SHP77 treated with DMSO at 0.1 percent for 48 hours (cell line): ENCODE measurements around the gene TNRC6C.
A peak's percentile ranks its signal among the peaks of the same experiment; 100 is the strongest.

Source experiments
- DNase-seq: peaks from one replicate; lab custom pipeline; 2025; lab: John Stamatoyannopoulos, UW

The TNRC6C gene

GRCh38 chr17:78125976-78126894 lies 167.7 kb downstream of the TNRC6C start:
- no peak for DNase-seq

DNA sequence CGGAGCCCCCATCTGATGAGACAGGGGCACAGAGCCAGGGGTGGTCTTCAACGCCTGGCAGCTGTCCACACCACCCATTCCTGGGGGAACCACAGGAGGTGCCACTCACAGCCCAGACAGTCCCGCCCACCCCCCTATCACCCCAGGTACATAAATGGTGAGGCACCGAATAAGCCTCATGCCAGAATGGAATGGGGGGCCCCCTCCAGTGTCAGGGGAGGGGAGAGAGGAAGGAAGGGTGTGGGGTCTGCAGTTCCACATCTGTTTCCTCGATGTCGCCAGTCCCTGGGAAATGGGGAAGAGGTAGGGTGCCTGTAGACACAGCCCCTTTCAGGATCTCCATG lies 168.4 kb downstream of the TNRC6C start:
- DNase-seq, result no peak

GRCh38 chr17:78127239-78127887 lies 168.9 kb downstream of the TNRC6C start:
- DNase-seq, result no peak

- DNase-seq, result no peak
These were observed 169.5 kb downstream of the TNRC6C start for GRCh38 chr17:78127888-78128550.

- DNase-seq, result no peak
These were observed 170.2 kb downstream of the TNRC6C start, which contains the start of gene TMC6 for GRCh38 chr17:78128551-78129350. Gene TMC6 (minus strand): TSS chr17:78128755. CDS start chr17:78126832, 1,923 bp downstream.

- DNase-seq, result no peak
These were observed 171.0 kb downstream of the TNRC6C start for GRCh38 chr17:78129351-78130089.

- no peak for DNase-seq
These were observed 171.6 kb downstream of the TNRC6C start for GRCh38 chr17:78130090-78130436.

- no peak for DNase-seq
These were observed 172.1 kb downstream of the TNRC6C start, which contains the start of gene TMC8 for GRCh38 chr17:78130437-78131101. Gene TMC8 (plus strand): TSS chr17:78130771. CDS start chr17:78131589, 818 bp downstream.

- no peak for DNase-seq
These were observed 172.9 kb downstream of the TNRC6C start for GRCh38 chr17:78131172-78132083.

DNA sequence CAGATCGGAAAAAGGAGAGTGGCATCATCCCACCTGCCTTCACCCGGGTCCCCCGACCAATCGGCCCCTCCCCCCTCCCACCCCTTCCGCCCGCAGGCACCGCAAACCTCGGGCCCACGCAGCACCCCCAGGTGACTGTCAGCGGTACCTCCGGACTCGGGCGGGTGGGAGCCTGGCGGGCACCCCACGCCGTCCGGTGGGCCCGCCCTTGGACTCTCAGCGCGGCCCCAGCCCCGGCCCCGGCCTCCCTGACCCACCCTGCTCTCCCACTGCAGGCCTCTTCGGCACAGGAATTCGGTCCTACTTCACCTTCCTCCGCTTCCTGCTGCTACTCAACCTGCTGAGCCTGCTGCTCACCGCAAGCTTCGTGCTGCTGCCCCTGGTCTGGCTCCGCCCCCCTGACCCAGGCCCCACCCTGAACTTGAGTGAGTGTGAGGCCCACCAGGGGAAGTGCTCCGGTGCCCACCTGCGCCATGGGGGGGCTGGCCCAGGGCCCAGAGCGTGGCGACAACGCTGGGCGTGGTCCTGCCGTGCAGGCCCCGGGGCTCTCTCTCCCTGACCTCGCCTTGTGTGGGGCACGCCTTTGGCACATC lies 173.7 kb downstream of the TNRC6C start:
- DNase-seq, result no peak

DNA sequence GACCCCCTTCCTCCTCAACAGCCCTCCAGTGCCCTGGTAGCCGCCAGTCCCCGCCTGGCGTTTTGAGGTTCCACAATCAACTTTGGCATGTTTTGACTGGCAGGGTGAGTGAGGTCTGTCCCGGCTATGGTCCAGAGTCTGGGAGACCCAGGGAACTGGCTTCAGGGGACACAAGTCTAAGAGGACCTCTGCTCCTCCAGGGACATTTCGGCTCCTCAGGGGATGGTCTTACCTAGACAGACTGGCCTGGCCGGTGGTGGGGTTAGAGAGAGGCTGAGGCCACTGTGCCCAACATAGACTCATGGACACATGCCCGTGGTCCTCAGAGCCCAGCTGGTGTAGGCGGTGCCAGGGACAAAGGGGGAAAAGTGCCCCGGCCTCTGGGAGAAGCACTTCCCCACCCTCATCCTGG lies 174.3 kb downstream of the TNRC6C start:
- DNase-seq, result no peak

DNA sequence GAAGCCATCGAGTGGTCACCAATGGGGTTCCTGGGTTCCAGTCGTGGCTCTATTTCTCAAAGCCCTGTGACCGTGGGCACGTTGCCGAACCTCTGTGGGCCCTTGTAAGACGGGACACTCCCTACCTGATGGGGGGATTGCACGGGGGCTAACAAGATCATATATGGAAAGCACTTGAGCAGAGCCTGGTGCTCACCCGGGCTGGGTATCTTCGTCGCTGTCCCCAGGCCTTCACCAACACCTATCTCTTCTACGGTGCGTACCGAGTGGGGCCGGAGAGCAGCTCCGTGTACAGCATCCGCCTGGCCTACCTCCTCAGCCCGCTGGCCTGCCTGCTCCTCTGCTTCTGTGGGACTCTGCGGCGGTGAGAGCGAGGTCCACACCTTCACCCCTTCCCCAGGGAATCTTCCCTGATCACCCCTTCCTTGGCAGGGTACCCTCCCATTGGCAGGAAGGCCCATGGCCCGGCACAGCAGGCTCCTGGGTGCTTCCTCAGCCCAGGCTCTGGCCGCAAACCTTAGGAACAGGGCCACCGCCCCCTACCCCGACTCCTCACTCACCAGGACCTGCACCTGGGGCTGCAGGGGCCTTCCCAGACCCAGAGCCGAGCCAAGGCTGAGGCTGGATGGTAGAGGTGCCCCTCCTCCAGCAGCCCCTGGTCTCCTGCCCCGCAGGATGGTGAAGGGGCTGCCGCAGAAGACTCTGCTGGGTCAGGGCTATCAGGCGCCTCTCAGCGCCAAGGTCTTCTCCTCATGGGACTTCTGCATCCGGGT lies 174.9 kb downstream of the TNRC6C start:
- DNase-seq, result no peak

GRCh38 chr17:78133971-78134898 lies 175.7 kb downstream of the TNRC6C start:
- peak; percentile 58 for DNase-seq

- DNase-seq, result no peak
These were observed 176.4 kb downstream of the TNRC6C start for GRCh38 chr17:78134899-78135385.

DNA sequence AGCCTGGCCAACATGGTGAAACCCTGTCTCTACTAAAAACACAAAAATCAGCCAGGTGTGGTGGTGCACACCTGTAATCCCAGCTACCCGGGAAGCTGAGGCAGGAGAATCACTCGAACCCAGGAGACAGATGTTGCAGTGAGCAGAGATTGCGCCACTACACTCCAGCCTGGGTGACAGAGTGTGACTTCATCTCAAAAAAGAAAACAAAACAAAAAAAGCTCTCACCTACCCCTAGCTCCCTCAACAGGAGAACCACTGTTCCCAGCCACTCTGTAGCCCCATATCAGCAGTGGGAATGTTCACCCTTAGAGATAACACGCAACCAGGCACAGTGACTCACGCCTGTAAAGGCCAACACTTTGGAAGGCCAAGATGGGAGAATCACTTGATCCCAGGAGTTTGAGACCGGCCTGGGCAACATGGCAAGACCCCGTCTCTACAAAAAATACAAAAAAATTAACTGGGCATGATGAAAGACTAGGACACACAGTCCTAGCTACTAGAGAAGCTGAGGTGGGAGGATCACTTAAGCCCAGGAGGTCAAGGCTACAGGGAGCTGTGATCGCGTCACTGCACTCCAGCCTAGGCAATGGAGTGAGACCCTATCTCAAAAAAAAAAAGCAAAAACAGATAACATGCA lies 177.5 kb downstream of the TNRC6C start:
- DNase-seq, result no peak

DNA sequence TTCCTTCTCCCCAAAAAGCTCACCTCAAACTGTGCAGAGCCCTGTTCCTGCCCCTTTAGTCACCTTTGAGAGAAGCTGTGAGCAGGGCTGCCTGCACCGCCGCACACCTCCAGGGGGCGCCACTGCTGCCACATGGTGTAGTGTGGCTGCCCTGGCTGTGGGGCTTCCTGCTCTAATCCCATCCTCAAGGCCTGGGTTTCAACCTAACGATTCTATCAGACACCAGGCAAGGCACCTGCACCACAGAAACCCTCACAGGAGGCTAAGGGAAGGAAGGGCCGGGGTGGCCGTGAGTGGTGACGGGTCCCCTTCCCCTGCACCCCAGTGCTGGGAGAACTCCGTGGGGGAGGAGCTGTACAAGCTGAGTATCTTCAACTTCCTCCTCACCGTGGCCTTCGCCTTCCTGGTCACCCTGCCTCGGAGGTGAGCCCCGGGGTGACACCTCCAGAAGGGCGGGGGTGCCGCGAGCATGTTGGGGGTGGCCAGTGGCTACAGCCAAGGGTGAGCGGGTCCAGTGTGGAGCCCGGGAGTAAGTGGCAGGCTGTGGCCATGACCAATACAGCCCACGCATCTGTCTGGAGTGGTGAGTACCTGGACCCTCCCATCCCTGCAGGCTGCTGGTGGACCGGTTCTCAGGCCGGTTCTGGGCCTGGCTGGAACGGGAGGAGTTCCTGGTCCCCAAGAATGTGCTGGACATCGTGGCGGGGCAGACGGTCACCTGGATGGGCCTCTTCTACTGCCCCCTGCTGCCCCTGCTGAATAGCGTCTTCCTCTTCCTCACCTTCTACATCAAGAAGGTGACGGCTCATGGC lies 179.1 kb downstream of the TNRC6C start:
- DNase-seq, result no peak
